ENCODE measurements around the gene FAM193A. TPM values are rescaled to one million over a fixed set of nuclear protein-coding genes. Genes with fewer than 3 reads are reported as not detected.

The FAM193A gene
- total RNA-seq, 2 experiments from 2014 or later = 20.1 to 20.4 TPM

DNA sequence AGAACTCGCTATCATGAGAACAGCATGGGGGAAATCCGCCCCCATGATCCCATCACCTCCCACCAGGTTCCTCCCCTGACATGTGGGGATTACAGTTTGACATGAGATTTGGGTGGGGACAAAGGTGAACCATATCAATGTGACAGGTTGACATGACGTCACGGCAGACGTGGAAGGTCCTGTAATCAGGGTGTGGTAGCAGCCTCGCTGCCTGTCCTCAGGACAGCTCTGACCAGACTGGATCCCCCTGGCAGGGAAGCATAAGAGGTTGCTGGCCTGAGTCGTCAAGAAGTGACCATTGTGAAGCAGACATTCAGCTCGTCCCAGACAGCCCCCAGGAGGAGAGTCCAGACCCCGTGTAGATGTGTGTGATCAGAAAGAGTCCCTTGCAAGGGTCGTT lies 115.1 kb downstream of the FAM193A start:
- DNase-seq = no peak
- Mint-ChIP-seq H3K4me1 (ENCODE audit: low read depth) (peaks cover 26% of the 10 kb centered on the region), H3K27ac (no peak overlapping the region), H3K36me3 (ENCODE audit: low read depth) (peaks cover 24% of the 10 kb centered on the region), H3K4me3 (no peak overlapping the region), H3K9me3 (no peaks in the 10 kb centered on the region), H3K27me3 (ENCODE audit: low read depth) (no peaks in the 10 kb centered on the region)
- intact Hi-C loops (cut with micrococcal nuclease) = no loop called here
- CTCF ChIA-PET = no interaction called here

DNA sequence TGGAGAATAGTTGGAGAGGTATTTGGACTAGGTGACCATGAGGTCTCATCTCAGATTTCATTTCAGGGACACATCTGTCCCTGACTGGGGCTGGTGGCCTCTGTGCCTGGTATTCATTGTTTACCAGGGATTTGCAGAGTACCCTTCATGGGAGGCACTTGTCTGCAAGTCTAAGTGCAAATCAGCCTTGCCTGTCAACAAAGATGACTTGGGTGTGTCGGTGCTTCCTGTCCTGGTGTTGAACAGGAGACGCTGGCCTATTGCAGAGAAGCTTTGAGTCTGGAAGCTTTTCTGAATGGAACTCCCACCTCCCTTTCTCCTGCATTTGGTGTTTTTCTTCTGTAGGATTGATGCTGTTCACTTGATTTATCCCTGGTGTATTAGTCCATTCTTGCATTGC lies 115.6 kb downstream of the FAM193A start:
- intact Hi-C loops (cut with micrococcal nuclease) = no loop called here
- no peak for DNase-seq
- H3K4me3 Mint-ChIP-seq = no peak overlapping the region
- H3K27me3 Mint-ChIP-seq (ENCODE audit: low read depth) = no peaks in the 10 kb centered on the region
- peaks cover 24% of the 10 kb centered on the region for H3K36me3 Mint-ChIP-seq (ENCODE audit: low read depth)
- CTCF ChIA-PET = no interaction called here
- H3K27ac Mint-ChIP-seq = peak overlapping the region; percentile 11
- no peaks in the 10 kb centered on the region for H3K9me3 Mint-ChIP-seq
- peaks cover 26% of the 10 kb centered on the region for H3K4me1 Mint-ChIP-seq (ENCODE audit: low read depth)

DNA sequence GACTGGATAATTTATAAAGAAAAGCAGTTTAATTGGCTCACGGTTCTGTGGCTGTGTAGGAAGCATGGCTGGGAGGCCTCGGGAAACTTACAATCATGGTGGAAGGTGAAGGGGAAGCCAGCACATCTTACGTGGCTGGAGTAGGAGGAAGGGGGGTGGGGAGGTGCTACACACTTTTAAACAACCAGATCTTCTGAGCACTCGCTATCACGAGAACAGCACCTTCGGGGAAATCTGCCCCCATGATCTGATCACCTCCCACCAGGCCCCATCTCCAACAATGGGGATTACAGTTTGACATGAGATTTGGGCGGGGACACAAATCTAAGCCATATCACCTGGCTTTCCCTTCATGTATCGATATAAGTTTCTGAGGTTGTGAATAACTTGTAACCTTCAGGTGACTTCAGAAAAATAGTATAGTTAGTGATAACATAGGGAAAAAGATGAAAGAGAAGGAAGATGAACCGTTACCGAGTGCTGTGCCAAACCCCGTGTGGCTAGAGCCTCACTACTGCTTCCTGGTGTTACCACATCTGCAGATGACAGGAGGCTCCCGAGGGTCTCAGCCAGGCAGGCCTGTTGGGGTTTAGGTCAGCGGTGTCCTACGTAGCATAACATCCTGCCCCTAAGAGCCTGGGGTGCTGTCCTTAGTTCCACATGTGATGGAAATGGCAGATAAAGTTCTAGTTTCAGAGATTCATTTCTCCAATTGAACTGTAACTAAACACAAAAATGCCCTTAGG lies 116.1 kb downstream of the FAM193A start:
- Mint-ChIP-seq H3K27ac (peak overlapping the region; percentile 11), H3K9me3 (no peaks in the 10 kb centered on the region), H3K4me1 (ENCODE audit: low read depth) (peaks cover 29% of the 10 kb centered on the region), H3K36me3 (ENCODE audit: low read depth) (peaks cover 21% of the 10 kb centered on the region), H3K4me3 (no peak overlapping the region), H3K27me3 (ENCODE audit: low read depth) (no peaks in the 10 kb centered on the region)
- DNase-seq = no peak
- CTCF ChIA-PET = no interaction called here
- intact Hi-C loops (cut with micrococcal nuclease) = no loop called here

DNA sequence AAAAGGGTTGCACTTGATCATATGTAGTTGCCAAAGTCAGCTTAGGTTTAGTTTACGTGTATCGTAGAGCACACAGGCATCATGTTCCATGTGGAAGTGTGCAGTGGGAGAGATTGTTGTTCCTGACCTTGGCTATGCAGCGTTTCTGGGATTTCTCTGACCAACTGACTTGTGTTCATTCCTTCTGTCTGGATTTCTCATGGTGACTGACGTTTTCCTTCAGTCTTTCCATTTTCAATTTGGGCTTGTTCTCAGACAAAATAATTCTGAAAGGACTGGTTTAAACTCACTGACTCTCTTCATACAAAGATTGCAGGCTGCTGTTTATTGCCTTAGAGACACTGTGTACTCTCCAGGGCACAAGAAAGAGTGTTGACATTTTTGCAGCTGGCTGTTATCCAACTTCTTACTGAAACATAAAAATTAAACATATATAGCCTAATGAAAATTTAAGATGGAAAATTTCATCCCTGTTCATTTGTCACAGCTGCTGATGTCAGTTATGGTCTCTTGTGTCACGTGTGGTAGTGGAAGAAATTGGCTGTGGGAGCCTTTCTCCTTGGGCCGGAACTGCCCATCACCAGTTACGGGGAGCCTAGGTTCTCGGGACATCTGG lies 124.3 kb downstream of the FAM193A start:
- no peak overlapping the region for H3K4me3 Mint-ChIP-seq

DNA sequence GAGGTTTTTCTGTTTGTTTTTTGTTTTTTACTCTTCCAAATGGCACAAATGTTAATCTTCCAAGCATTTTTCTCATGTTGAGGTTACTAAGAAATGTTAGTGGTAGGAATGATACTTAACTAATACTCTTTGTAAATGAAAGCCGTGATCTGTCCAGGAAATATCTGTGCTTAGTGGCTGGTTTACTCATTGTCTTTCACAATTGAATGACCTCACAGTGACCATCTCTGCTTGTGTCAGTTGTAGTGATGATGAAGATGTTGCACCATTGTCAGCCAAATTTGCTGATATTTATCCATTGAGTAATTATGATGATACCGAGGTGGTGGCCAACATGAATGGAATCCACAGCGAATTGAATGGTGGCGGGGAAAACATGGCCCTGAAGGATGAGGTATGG lies 126.2 kb downstream of the FAM193A start:
- H3K36me3 Mint-ChIP-seq (ENCODE audit: low read depth) = peaks cover 33% of the 10 kb centered on the region
- no peaks in the 10 kb centered on the region for H3K9me3 Mint-ChIP-seq
- no peak overlapping the region for H3K4me3 Mint-ChIP-seq
- peaks cover 16% of the 10 kb centered on the region for H3K4me1 Mint-ChIP-seq (ENCODE audit: low read depth)
- no peak overlapping the region for H3K27ac Mint-ChIP-seq
- intact Hi-C loops (cut with micrococcal nuclease) = no loop called here
- DNase-seq = no peak
- H3K27me3 Mint-ChIP-seq (ENCODE audit: low read depth) = no peaks in the 10 kb centered on the region
- CTCF ChIA-PET = no interaction called here

More for the DNA sequence above, 124.3 kb downstream of the FAM193A start:
- no peak for DNase-seq
- CTCF ChIA-PET = interaction anchor here (1.2 kb wide), 1 partner anchor 12 kb away, joined by 4 read pairs; no protein-coding TSS in a partner anchor
- H3K36me3 Mint-ChIP-seq (ENCODE audit: low read depth) = peaks cover 28% of the 10 kb centered on the region
- no peaks in the 10 kb centered on the region for H3K9me3 Mint-ChIP-seq
- H3K27me3 Mint-ChIP-seq (ENCODE audit: low read depth) = no peaks in the 10 kb centered on the region
- peaks cover 3% of the 10 kb centered on the region for H3K4me1 Mint-ChIP-seq (ENCODE audit: low read depth)
- H3K27ac Mint-ChIP-seq = no peak overlapping the region
- intact Hi-C loops (cut with micrococcal nuclease) = no loop called here

DNA sequence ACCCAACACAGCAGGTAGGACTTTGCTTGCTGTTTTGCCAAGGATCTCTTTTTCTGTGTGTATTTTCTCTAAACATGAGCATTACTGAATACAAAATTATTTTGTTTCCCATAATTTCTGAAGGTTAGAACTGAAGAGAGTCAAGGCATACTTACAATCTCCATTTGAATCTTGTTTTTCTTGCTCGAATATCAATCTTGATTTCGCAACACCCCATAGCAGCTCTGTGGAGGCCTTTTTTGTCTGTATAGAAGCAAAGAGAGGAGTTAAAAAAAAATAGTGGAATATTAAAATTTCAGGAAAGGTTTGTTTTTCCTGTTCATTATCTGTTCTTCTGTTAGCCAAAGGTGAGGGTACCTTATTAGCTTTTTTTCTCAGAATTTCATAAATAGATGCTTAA lies 126.8 kb downstream of the FAM193A start:
- CTCF ChIA-PET = no interaction called here
- peaks cover 35% of the 10 kb centered on the region for H3K36me3 Mint-ChIP-seq (ENCODE audit: low read depth)
- intact Hi-C loops (cut with micrococcal nuclease) = no loop called here

DNA sequence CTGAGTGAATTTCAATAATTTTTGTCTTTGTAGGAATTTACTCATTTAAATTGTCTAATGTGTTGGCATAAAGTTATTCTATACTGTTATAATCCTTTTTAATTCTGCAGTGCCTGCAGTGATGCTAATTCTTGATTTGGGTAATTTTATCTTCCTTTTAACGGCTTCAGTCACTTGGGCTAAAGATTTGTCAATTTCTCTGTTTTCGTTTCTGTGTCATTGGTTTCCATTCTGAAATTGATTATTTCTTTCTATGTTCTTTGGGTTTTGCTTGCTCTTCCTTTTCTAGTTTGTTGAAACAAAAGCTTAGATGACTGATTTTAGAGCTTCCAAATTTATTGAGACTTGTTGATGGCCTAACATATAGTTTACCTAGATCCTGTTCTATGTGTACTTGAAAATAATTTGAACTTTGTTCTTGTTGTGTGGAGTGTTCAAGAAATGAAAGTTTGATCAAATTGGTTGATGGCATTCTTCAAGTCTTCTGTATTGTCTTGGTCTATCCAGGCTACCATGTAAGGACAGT lies 130.3 kb downstream of the FAM193A start:
- H3K4me1 Mint-ChIP-seq (ENCODE audit: low read depth) = peaks cover 17% of the 10 kb centered on the region
- CTCF ChIA-PET = no interaction called here
- intact Hi-C loops (cut with micrococcal nuclease) = no loop called here
- H3K36me3 Mint-ChIP-seq (ENCODE audit: low read depth) = peaks cover 23% of the 10 kb centered on the region
- H3K27me3 Mint-ChIP-seq (ENCODE audit: low read depth) = no peaks in the 10 kb centered on the region
- peak overlapping the region; percentile 50 for H3K27ac Mint-ChIP-seq
- H3K9me3 Mint-ChIP-seq = no peaks in the 10 kb centered on the region
- DNase-seq = no peak
- no peak overlapping the region for H3K4me3 Mint-ChIP-seq

More for the DNA sequence above, 126.8 kb downstream of the FAM193A start:
- Mint-ChIP-seq H3K4me3 (no peak overlapping the region), H3K27ac (no peak overlapping the region), H3K9me3 (no peaks in the 10 kb centered on the region), H3K4me1 (ENCODE audit: low read depth) (peaks cover 16% of the 10 kb centered on the region), H3K27me3 (ENCODE audit: low read depth) (no peaks in the 10 kb centered on the region)
- DNase-seq = no peak

DNA sequence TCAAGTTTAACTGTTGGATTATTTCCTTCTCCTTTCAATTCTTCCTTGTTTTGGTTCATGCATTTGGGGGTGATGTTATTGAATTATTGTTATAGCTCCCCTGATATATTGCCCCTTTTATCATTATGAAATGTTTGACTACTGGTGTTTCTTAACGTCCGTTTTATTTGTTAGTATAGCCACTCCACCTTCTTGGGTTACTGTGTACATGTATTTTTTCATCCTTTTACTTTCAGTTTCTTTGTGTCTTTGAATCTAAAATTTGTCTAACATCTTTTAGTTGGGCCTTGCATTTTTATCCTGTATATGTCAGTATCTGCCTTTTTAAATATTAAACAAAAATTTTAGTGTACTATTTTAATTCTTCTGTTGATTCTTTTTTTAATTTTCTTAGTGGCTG lies 131.0 kb downstream of the FAM193A start:
- intact Hi-C loops (cut with micrococcal nuclease) = no loop called here
- DNase-seq = no peak
- Mint-ChIP-seq H3K4me3 (peak overlapping the region; percentile 26), H3K27ac (peak overlapping the region; percentile 32), H3K36me3 (ENCODE audit: low read depth) (peaks cover 27% of the 10 kb centered on the region), H3K4me1 (ENCODE audit: low read depth) (peaks cover 17% of the 10 kb centered on the region), H3K27me3 (ENCODE audit: low read depth) (no peaks in the 10 kb centered on the region), H3K9me3 (no peaks in the 10 kb centered on the region)
- CTCF ChIA-PET = interaction anchor here (1.1 kb wide), 1 partner anchor 287 kb away, joined by 3 read pairs; no protein-coding TSS in a partner anchor

DNA sequence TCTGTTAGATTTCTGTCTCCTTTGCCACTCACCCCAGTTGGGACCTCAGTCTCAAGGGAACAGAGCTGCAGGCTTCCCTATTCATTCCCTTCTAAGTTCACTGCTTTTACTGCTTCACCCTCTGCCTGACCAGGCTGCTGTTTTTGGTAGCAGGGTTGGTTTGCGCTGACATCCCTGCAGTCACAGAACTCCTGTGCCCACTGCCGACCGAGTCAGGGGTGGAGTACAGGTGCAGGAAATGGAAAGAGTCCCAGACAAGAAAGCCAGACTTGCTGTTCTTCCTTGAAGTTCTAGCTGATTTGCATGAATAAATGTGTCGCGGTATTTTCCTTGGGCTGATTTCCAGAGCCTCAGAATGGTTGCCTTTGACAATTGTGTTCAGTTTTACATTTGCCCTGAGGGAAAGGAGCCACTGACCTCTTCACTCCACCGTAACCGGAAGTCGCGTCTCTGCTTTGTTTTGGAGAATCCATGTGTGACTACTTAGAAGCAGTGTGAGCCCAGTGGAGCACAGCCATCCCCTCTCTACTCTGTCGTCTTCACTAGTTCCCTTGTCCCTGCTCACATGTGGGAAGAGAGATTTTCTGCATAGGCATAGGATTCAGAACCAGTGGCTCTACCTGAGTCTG lies 134.9 kb downstream of the FAM193A start:
- CTCF ChIA-PET = no interaction called here
- no peak for DNase-seq
- no peak overlapping the region for H3K27ac Mint-ChIP-seq
- peaks cover 33% of the 10 kb centered on the region for H3K36me3 Mint-ChIP-seq (ENCODE audit: low read depth)
- no peak overlapping the region for H3K4me3 Mint-ChIP-seq
- no peaks in the 10 kb centered on the region for H3K9me3 Mint-ChIP-seq
- peaks cover 13% of the 10 kb centered on the region for H3K4me1 Mint-ChIP-seq (ENCODE audit: low read depth)
- intact Hi-C loops (cut with micrococcal nuclease) = no loop called here
- H3K27me3 Mint-ChIP-seq (ENCODE audit: low read depth) = no peaks in the 10 kb centered on the region

DNA sequence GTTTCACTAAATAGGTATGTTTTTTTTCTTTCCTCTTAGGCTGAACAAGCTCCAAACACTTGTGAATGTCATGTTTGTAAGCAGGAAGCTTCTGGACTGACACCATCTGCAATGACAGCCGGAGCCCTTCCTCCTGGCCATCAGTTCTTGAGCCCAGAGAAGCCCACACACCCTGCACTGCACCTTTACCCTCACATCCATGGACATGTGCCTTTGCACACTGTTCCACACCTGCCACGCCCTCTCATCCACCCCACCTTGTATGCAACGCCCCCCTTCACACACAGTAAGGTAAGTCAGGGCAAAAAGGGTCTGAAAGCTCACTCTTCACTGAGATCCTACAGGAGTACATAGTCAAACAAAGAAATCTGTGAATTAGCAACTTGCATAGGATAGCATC lies 135.6 kb downstream of the FAM193A start:
- Mint-ChIP-seq H3K27ac (no peak overlapping the region), H3K27me3 (ENCODE audit: low read depth) (no peaks in the 10 kb centered on the region), H3K9me3 (no peaks in the 10 kb centered on the region), H3K4me1 (ENCODE audit: low read depth) (peaks cover 8% of the 10 kb centered on the region), H3K4me3 (no peak overlapping the region), H3K36me3 (ENCODE audit: low read depth) (peaks cover 35% of the 10 kb centered on the region)
- DNase-seq = no peak
- CTCF ChIA-PET = no interaction called here
- intact Hi-C loops (cut with micrococcal nuclease) = no loop called here

DNA sequence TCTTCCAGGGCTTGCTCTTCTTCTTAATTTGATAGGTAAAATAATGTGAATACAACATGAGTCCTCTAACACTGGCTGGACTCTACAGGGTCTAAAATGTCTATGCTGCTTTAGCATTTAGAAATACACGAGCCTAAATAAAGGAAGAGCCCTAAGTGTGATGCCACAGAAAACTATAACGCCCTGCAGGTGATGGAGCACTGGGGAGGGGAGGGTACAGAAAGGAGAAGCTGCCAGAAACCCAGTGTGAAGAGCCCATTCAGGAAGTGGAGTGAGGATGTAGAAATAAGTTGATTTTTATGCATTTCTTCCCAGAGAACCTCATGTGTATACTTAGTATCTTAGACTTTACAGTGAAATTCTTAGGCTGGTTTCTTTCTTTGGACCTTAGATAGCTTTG lies 136.3 kb downstream of the FAM193A start:
- peaks cover 35% of the 10 kb centered on the region for H3K36me3 Mint-ChIP-seq (ENCODE audit: low read depth)
- H3K27ac Mint-ChIP-seq = no peak overlapping the region
- no peak for DNase-seq
- H3K4me3 Mint-ChIP-seq = no peak overlapping the region
- CTCF ChIA-PET = interaction anchor here (0.8 to 1.1 kb wide), 2 partner anchors 12 to 18 kb away, joined by 4 read pairs; no protein-coding TSS in a partner anchor
- H3K4me1 Mint-ChIP-seq (ENCODE audit: low read depth) = peaks cover 5% of the 10 kb centered on the region
- no peaks in the 10 kb centered on the region for H3K27me3 Mint-ChIP-seq (ENCODE audit: low read depth)
- no peaks in the 10 kb centered on the region for H3K9me3 Mint-ChIP-seq
- intact Hi-C loops (cut with micrococcal nuclease) = no loop called here

DNA sequence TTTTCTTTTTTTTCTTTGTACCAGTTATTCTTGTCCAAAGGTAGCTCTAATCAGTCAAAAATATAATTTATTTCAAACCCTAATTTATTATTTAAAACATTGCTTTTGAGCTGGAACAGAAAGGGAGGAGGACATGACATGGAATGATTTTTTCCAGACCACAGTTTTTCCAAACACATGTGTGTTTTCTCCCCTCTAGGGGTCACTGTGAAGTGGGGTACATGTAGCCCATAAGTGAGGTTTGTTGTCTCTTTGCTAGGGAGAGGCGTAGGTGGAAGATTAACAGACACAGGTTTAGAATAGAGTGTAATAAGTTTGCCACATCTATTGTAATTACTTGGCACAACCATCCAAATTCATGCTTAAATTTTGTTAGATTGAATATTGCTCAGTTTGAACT lies 136.7 kb downstream of the FAM193A start:
- Mint-ChIP-seq H3K27me3 (ENCODE audit: low read depth) (no peaks in the 10 kb centered on the region), H3K36me3 (ENCODE audit: low read depth) (peaks cover 36% of the 10 kb centered on the region), H3K27ac (no peak overlapping the region), H3K4me1 (ENCODE audit: low read depth) (peaks cover 6% of the 10 kb centered on the region), H3K9me3 (no peaks in the 10 kb centered on the region), H3K4me3 (no peak overlapping the region)
- no peak for DNase-seq
- CTCF ChIA-PET = interaction anchor here (0.8 to 1.1 kb wide), 2 partner anchors 12 to 18 kb away, joined by 4 read pairs; no protein-coding TSS in a partner anchor
- intact Hi-C loops (cut with micrococcal nuclease) = no loop called here

Data from activated naive CD4-positive, alpha-beta T cell treated with anti-CD3 and anti-CD28 coated beads for 36 hours (primary cell).